Measurements from ENCODE around the gene TAOK1. TPM values are rescaled to one million over a fixed set of nuclear protein-coding genes. Genes with fewer than 3 reads are reported as not detected.

Gene TAOK1
- polyA plus RNA-seq (2011; rRNA removed) (46.7 and 47.1 TPM in 2 replicates), polyA plus RNA-seq (2017; fragmentation: RNase III; extraction: RNeasy Plus Mini Kit Qiagen cat#74134 plus additional on column Dnase treatment) (18.2 to 19.6 TPM (median 18.7 TPM) in 3 replicates), polyA minus RNA-seq (2011; rRNA and poly(A)+ RNA removed) (57.5 and 62.1 TPM in 2 replicates)
- polyA plus RNA-seq (2012; cell fraction: cytosol; rRNA removed): 4.8 and 5.8 TPM in 2 replicates
- 5.2 and 8.7 TPM in 2 replicates for polyA plus RNA-seq (2012; cell fraction: nucleus; rRNA removed)

DNA sequence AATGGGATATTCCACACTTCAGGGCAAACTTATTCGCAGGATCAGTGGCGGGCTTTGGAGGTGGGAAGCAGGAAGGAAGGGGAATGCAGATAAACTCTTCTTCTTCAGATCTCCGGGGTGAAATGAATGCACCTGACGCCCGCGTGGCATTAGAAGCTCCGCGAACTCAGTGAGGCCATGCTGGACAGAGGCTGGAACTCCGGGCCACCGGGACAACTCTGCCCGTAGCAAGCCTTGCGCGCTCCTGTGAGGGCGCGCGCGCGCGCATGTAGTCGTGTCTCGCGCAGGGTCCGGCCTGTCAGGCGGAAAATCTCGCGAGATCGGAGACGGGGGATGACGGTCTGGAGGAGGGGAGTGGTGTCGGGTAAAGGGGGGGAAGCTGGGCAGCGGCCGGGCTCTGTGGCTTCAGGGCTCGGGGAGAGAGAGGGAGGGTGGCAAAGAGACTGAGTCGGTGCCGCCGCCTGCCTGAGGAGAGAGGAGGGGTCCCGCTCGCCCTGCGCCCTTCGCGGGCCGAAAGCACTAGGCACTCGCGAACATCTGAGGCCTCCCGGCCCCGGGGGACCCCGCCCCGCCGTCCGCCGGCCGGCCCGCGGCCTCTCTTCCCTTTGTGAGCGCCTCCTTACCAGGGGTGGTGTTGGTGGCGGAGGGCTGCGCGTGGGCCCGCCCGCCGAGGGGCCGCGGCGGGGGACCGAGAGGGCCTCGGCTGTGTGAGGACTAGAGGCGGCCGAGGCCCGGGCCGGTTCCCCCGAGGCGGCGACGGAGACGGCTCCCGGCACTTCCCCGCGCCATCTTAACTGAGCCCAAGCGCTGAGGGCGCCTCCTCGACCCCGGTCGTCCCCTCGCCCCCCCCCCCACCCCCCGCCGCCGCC lies at the start of gene TAOK1:
Gene TAOK1 (plus strand): TSS at position 382 of the 869 bp plus-strand sequence. CDS start 61,186 bp downstream, outside the sequence.
- ATAC-seq (peak; percentile 93), DNase-seq (ENCODE audit: low read depth in 1 of 2, low spot score in 1 of 2) (peak; percentile 95 to 99), FAIRE-seq (peak; percentile 91)
- H3K4me1 ChIP-seq: peaks cover 27% of the 10 kb centered on the region
- 1% methylated on average over 41 of the region's 87 CpGs for WGBS (ENCODE audit: missing lambda C conversion rate)
- POLR2A ChIA-PET: interaction anchor here (0.5 to 1.7 kb wide), 16 partner anchors 8 to 249 kb away, joined by 3 to 17 read pairs (median 4); partner anchors contain the start of gene NUFIP2
- peak within 1 kb of the TSS; percentile 96 to 98 for H3K27ac ChIP-seq
- peak within 1 kb of the TSS; percentile 80 for H3K4me2 ChIP-seq
- H3K9me3 ChIP-seq: no peaks in the 10 kb centered on the region
- CTCF ChIA-PET: interaction anchor here (0.5 to 1.2 kb wide), 4 partner anchors 20 to 245 kb away, joined by 3 to 9 read pairs (median 4); no protein-coding TSS in a partner anchor
- H3K4me3 ChIP-seq: peak within 1 kb of the TSS; percentile 79
- TF ChIP-seq JUN (IDR thresholded peaks at IDR 0.05): peak; percentile 59 to 89
- TF ChIP-seq RNF2 (IDR thresholded peaks at IDR 0.05; ENCODE audit: borderline replicate concordance, low read depth): no peak
- no peak for TF ChIP-seq CHD4 (IDR thresholded peaks at IDR 0.05; ENCODE audit: borderline replicate concordance)
- TF ChIP-seq, protein P1, sequence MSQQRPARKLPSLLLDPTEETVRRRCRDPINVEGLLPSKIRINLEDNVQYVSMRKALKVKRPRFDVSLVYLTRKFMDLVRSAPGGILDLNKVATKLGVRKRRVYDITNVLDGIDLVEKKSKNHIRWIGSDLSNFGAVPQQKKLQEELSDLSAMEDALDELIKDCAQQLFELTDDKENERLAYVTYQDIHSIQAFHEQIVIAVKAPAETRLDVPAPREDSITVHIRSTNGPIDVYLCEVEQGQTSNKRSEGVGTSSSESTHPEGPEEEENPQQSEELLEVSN (IDR thresholded peaks at IDR 0.05; ENCODE audit: borderline replicate concordance, low read depth): peak; percentile 43; the same call in 1 of the 2 replicates
- no peak for TF ChIP-seq ZC3H11A (IDR thresholded peaks at IDR 0.05)
- no peak for TF ChIP-seq HOXA7 (CRISPR knock-in tag; IDR thresholded peaks at IDR 0.05)
- no peak for TF ChIP-seq MAFK (IDR thresholded peaks at IDR 0.05; ENCODE audit: partially characterized antibody)
- TF ChIP-seq MAZ (IDR thresholded peaks at IDR 0.05; ENCODE audit: borderline replicate concordance, low read depth, low read length): no peak
- 0 out of 2 replicates have a peak, but pooled peaks have one; percentile 23 for TF ChIP-seq HOXB5 (CRISPR knock-in tag; IDR thresholded peaks at IDR 0.05)
- no peak for TF ChIP-seq ZFP36 (IDR thresholded peaks at IDR 0.05; ENCODE audit: borderline replicate concordance, partially characterized antibody)
- no peak for TF ChIP-seq NPAS2 (CRISPR knock-in tag; IDR thresholded peaks at IDR 0.05; ENCODE audit: borderline replicate concordance)
- no peak for TF ChIP-seq EP300 (IDR thresholded peaks at IDR 0.05)
- TF ChIP-seq TFCP2L1 (CRISPR knock-in tag; IDR thresholded peaks at IDR 0.05): 0 out of 2 replicates have a peak, but pooled peaks have one; percentile 80
- TF ChIP-seq EHMT2 (IDR thresholded peaks at IDR 0.05; ENCODE audit: low read depth): no peak
- no peak for TF ChIP-seq CEBPB (IDR thresholded peaks at IDR 0.05)
- no peak for TF ChIP-seq TP53 (CRISPR knock-in tag; IDR thresholded peaks at IDR 0.05)
- TF ChIP-seq POLR2A (IDR thresholded peaks at IDR 0.05; ENCODE audit: low read length): peak; percentile 93
- peak; percentile 98 for TF ChIP-seq CHD2 (IDR thresholded peaks at IDR 0.05; ENCODE audit: low read length, partially characterized antibody)
- no peak for TF ChIP-seq EHF (CRISPR knock-in tag; IDR thresholded peaks at IDR 0.05)
- no peak for TF ChIP-seq FOSL2 (IDR thresholded peaks at IDR 0.05)
- peak; percentile 43; the same call in 1 of the 2 replicates for TF ChIP-seq FOSL2 (CRISPR knock-in tag; IDR thresholded peaks at IDR 0.05)
- TF ChIP-seq, protein P2, sequence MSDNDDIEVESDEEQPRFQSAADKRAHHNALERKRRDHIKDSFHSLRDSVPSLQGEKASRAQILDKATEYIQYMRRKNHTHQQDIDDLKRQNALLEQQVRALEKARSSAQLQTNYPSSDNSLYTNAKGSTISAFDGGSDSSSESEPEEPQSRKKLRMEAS (IDR thresholded peaks at IDR 0.05): peak; percentile 92
- TF ChIP-seq, protein P3, sequence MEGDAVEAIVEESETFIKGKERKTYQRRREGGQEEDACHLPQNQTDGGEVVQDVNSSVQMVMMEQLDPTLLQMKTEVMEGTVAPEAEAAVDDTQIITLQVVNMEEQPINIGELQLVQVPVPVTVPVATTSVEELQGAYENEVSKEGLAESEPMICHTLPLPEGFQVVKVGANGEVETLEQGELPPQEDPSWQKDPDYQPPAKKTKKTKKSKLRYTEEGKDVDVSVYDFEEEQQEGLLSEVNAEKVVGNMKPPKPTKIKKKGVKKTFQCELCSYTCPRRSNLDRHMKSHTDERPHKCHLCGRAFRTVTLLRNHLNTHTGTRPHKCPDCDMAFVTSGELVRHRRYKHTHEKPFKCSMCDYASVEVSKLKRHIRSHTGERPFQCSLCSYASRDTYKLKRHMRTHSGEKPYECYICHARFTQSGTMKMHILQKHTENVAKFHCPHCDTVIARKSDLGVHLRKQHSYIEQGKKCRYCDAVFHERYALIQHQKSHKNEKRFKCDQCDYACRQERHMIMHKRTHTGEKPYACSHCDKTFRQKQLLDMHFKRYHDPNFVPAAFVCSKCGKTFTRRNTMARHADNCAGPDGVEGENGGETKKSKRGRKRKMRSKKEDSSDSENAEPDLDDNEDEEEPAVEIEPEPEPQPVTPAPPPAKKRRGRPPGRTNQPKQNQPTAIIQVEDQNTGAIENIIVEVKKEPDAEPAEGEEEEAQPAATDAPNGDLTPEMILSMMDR (IDR thresholded peaks at IDR 0.05): no peak
- no peak for TF ChIP-seq FOSB (CRISPR knock-in tag; IDR thresholded peaks at IDR 0.05)
- TF ChIP-seq, protein P4, sequence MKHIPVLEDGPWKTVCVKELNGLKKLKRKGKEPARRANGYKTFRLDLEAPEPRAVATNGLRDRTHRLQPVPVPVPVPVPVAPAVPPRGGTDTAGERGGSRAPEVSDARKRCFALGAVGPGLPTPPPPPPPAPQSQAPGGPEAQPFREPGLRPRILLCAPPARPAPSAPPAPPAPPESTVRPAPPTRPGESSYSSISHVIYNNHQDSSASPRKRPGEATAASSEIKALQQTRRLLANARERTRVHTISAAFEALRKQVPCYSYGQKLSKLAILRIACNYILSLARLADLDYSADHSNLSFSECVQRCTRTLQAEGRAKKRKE (CRISPR knock-in tag; IDR thresholded peaks at IDR 0.05; ENCODE audit: low read depth): no peak
- 0 out of 3 replicates have a peak, but pooled peaks have one; percentile 8 for TF ChIP-seq SMC3 (IDR thresholded peaks at IDR 0.05)
- no peak for TF ChIP-seq NR3C1 (IDR thresholded peaks at IDR 0.05)
- no peak; the same call in 1 of the 2 replicates for TF ChIP-seq RFX5 (IDR thresholded peaks at IDR 0.05)
- TF ChIP-seq, protein P5, sequence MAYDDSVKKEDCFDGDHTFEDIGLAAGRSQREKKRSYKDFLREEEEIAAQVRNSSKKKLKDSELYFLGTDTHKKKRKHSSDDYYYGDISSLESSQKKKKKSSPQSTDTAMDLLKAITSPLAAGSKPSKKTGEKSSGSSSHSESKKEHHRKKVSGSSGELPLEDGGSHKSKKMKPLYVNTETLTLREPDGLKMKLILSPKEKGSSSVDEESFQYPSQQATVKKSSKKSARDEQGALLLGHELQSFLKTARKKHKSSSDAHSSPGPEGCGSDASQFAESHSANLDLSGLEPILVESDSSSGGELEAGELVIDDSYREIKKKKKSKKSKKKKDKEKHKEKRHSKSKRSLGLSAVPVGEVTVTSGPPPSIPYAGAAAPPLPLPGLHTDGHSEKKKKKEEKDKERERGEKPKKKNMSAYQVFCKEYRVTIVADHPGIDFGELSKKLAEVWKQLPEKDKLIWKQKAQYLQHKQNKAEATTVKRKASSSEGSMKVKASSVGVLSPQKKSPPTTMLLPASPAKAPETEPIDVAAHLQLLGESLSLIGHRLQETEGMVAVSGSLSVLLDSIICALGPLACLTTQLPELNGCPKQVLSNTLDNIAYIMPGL (CRISPR knock-in tag; IDR thresholded peaks at IDR 0.05; ENCODE audit: borderline replicate concordance): no peak
- TF ChIP-seq, protein P6, sequence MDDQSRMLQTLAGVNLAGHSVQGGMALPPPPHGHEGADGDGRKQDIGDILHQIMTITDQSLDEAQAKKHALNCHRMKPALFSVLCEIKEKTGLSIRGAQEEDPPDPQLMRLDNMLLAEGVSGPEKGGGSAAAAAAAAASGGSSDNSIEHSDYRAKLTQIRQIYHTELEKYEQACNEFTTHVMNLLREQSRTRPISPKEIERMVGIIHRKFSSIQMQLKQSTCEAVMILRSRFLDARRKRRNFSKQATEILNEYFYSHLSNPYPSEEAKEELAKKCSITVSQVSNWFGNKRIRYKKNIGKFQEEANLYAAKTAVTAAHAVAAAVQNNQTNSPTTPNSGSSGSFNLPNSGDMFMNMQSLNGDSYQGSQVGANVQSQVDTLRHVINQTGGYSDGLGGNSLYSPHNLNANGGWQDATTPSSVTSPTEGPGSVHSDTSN (IDR thresholded peaks at IDR 0.05): 0 out of 2 replicates have a peak, but pooled peaks have one; percentile 33
- no peak for TF ChIP-seq SREBF2 (IDR thresholded peaks at IDR 0.05)
- TF ChIP-seq JUNB (IDR thresholded peaks at IDR 0.05): no peak
- TF ChIP-seq, protein P7, sequence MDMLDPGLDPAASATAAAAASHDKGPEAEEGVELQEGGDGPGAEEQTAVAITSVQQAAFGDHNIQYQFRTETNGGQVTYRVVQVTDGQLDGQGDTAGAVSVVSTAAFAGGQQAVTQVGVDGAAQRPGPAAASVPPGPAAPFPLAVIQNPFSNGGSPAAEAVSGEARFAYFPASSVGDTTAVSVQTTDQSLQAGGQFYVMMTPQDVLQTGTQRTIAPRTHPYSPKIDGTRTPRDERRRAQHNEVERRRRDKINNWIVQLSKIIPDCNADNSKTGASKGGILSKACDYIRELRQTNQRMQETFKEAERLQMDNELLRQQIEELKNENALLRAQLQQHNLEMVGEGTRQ (IDR thresholded peaks at IDR 0.05): no peak
